Liver (tissue), 3 donors: ENCODE results near the gene MDM2.

Experiments used
- CTCF ChIP-seq: fragments of 150-350 bp; IDR thresholded peaks from 2 replicates; pipeline ENCODE4 v1.5.1; 2017; ENCODE audit warnings: improper control_type of control experiment, low read depth, low read length; ENCODE audit not compliant: missing input control
- HNF4A ChIP-seq, 2 donors: conservative IDR thresholded peaks; 2 replicates each; pipeline ENCODE4 v1.6.1; 2016; ENCODE audit warnings: antibody characterized with exemption in 2 of 2, mild to moderate bottlenecking in 2 of 2
- RAD21 ChIP-seq, 2 donors: IDR thresholded peaks; 2 replicates each; pipeline ENCODE4 v1.6.1; 2016; ENCODE audit warnings: antibody characterized with exemption in 2 of 2, mild to moderate bottlenecking in 2 of 2
- REST ChIP-seq: IDR thresholded peaks from 2 replicates; pipeline ENCODE4 v1.6.1; 2016; ENCODE audit warnings: antibody characterized with exemption, mild to moderate bottlenecking
- donor health status: healthy.
- donor health status: healthy.

- no peak for TF ChIP-seq CTCF
- no peak for TF ChIP-seq REST
- no peak for TF ChIP-seq HNF4A (conservative IDR thresholded peaks at IDR 0.05)
- no peak for TF ChIP-seq RAD21 (IDR thresholded peaks at IDR 0.05)
These were observed 27.2 kb upstream of the MDM2 start for GRCh38 chr12:68780731-68781130.
